ENCODE measurements around the gene WDFY2. TPM values are rescaled to one million over a fixed set of nuclear protein-coding genes. Genes with fewer than 3 reads are reported as not detected.

WDFY2 gene
- total and polyA plus RNA-seq, 2 experiments from 2014 or later: 11.4 to 24.0 TPM

- TF ChIP-seq CTCF (conservative IDR thresholded peaks at IDR 0.05; ENCODE audit: low read depth in 2 of 2) (no peak), JUNB (IDR thresholded peaks at IDR 0.05; ENCODE audit: unreplicated experiment) (no peak), STAT1 (IDR thresholded peaks at IDR 0.05; ENCODE audit: unreplicated experiment) (no peak)
- TF ChIP-seq, protein P1, sequence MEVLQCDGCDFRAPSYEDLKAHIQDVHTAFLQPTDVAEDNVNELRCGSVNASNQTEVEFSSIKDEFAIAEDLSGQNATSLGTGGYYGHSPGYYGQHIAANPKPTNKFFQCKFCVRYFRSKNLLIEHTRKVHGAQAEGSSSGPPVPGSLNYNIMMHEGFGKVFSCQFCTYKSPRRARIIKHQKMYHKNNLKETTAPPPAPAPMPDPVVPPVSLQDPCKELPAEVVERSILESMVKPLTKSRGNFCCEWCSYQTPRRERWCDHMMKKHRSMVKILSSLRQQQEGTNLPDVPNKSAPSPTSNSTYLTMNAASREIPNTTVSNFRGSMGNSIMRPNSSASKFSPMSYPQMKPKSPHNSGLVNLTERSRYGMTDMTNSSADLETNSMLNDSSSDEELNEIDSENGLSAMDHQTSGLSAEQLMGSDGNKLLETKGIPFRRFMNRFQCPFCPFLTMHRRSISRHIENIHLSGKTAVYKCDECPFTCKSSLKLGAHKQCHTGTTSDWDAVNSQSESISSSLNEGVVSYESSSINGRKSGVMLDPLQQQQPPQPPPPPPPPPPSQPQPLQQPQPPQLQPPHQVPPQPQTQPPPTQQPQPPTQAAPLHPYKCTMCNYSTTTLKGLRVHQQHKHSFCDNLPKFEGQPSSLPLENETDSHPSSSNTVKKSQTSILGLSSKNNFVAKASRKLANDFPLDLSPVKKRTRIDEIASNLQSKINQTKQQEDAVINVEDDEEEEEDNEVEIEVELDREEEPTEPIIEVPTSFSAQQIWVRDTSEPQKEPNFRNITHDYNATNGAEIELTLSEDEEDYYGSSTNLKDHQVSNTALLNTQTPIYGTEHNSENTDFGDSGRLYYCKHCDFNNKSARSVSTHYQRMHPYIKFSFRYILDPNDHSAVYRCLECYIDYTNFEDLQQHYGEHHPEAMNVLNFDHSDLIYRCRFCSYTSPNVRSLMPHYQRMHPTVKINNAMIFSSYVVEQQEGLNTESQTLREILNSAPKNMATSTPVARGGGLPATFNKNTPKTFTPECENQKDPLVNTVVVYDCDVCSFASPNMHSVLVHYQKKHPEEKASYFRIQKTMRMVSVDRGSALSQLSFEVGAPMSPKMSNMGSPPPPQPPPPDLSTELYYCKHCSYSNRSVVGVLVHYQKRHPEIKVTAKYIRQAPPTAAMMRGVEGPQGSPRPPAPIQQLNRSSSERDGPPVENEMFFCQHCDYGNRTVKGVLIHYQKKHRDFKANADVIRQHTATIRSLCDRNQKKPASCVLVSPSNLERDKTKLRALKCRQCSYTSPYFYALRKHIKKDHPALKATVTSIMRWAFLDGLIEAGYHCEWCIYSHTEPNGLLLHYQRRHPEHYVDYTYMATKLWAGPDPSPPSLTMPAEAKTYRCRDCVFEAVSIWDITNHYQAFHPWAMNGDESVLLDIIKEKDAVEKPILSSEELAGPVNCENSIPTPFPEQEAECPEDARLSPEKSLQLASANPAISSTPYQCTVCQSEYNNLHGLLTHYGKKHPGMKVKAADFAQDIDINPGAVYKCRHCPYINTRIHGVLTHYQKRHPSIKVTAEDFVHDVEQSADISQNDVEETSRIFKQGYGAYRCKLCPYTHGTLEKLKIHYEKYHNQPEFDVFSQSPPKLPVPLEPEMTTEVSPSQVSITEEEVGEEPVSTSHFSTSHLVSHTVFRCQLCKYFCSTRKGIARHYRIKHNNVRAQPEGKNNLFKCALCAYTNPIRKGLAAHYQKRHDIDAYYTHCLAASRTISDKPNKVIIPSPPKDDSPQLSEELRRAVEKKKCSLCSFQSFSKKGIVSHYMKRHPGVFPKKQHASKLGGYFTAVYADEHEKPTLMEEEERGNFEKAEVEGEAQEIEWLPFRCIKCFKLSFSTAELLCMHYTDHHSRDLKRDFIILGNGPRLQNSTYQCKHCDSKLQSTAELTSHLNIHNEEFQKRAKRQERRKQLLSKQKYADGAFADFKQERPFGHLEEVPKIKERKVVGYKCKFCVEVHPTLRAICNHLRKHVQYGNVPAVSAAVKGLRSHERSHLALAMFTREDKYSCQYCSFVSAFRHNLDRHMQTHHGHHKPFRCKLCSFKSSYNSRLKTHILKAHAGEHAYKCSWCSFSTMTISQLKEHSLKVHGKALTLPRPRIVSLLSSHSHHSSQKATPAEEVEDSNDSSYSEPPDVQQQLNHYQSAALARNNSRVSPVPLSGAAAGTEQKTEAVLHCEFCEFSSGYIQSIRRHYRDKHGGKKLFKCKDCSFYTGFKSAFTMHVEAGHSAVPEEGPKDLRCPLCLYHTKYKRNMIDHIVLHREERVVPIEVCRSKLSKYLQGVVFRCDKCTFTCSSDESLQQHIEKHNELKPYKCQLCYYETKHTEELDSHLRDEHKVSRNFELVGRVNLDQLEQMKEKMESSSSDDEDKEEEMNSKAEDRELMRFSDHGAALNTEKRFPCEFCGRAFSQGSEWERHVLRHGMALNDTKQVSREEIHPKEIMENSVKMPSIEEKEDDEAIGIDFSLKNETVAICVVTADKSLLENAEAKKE (CRISPR knock-in tag; IDR thresholded peaks at IDR 0.05): no peak
These were observed 140.5 kb downstream of the WDFY2 start (continued) for GRCh38 chr13:51724721-51725120.

GRCh38 chr13:51726446-51727193, 142.4 kb downstream of the WDFY2 start:
- Mint-ChIP-seq H3K4me1 (no peaks in the 10 kb centered on the region), H3K27me3 (ENCODE audit: insufficient read depth, low read depth, poor library complexity) (peaks cover 3% of the 10 kb centered on the region), H3K4me3 (no peak overlapping the region), H3K36me3 (ENCODE audit: low read depth) (peaks cover 11% of the 10 kb centered on the region; the same call in 2 of the 3 replicates), H3K27ac (no peak overlapping the region), H3K9me3 (no peaks in the 10 kb centered on the region)
- ATAC-seq (no peak), DNase-seq (ENCODE audit: low spot score) (no peak)
- H3K27ac ChIP-seq (ENCODE audit: low read depth): no peak overlapping the region
- no peaks in the 10 kb centered on the region for H3F3A ChIP-seq (replicated peaks; ENCODE audit: low read depth)
- H3K4me1 ChIP-seq (ENCODE audit: insufficient read depth): no peaks in the 10 kb centered on the region
- H4K20me1 ChIP-seq (replicated peaks; ENCODE audit: insufficient read depth): 0 out of 2 replicates have a peak, but pooled peaks cover 3% of the 10 kb centered on the region
- no peaks in the 10 kb centered on the region for H3K9me2 ChIP-seq (ENCODE audit: insufficient read depth)
- H3K27me3 ChIP-seq (ENCODE audit: insufficient read depth): no peaks in the 10 kb centered on the region
- H3K36me3 ChIP-seq (ENCODE audit: insufficient read depth): no peaks in the 10 kb centered on the region
- no peak overlapping the region for H3K4me2 ChIP-seq
- H3K79me2 ChIP-seq (replicated peaks; ENCODE audit: insufficient read depth): no peaks in the 10 kb centered on the region; the same call in 1 of the 2 replicates
- no peak overlapping the region for H2AFZ ChIP-seq
- H3K4me3 ChIP-seq: no peak overlapping the region
- TF ChIP-seq EZH2 (IDR thresholded peaks at IDR 0.05; ENCODE audit: low read depth, unreplicated experiment) (no peak), ETS1 (IDR thresholded peaks at IDR 0.05) (no peak), CREB1 (CRISPR knock-in tag; IDR thresholded peaks at IDR 0.05; ENCODE audit: low read depth) (no peak), JUNB (IDR thresholded peaks at IDR 0.05; ENCODE audit: unreplicated experiment) (no peak), ZNF331 (CRISPR knock-in tag; IDR thresholded peaks at IDR 0.05; ENCODE audit: low read depth) (no peak), STAT1 (IDR thresholded peaks at IDR 0.05; ENCODE audit: unreplicated experiment) (no peak)
- TF ChIP-seq, protein P2, sequence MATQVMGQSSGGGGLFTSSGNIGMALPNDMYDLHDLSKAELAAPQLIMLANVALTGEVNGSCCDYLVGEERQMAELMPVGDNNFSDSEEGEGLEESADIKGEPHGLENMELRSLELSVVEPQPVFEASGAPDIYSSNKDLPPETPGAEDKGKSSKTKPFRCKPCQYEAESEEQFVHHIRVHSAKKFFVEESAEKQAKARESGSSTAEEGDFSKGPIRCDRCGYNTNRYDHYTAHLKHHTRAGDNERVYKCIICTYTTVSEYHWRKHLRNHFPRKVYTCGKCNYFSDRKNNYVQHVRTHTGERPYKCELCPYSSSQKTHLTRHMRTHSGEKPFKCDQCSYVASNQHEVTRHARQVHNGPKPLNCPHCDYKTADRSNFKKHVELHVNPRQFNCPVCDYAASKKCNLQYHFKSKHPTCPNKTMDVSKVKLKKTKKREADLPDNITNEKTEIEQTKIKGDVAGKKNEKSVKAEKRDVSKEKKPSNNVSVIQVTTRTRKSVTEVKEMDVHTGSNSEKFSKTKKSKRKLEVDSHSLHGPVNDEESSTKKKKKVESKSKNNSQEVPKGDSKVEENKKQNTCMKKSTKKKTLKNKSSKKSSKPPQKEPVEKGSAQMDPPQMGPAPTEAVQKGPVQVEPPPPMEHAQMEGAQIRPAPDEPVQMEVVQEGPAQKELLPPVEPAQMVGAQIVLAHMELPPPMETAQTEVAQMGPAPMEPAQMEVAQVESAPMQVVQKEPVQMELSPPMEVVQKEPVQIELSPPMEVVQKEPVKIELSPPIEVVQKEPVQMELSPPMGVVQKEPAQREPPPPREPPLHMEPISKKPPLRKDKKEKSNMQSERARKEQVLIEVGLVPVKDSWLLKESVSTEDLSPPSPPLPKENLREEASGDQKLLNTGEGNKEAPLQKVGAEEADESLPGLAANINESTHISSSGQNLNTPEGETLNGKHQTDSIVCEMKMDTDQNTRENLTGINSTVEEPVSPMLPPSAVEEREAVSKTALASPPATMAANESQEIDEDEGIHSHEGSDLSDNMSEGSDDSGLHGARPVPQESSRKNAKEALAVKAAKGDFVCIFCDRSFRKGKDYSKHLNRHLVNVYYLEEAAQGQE (IDR thresholded peaks at IDR 0.05; ENCODE audit: unreplicated experiment): no peak
